H9 (cell line): ENCODE data around the gene CCDC80. TPM values are rescaled to one million over a fixed set of nuclear protein-coding genes. Genes with fewer than 3 reads are reported as not detected.

Experiments used
- DNase-seq: peaks from one replicate; pipeline ENCODE4 v3.0.0-alpha.2; 2017
- H2AFZ ChIP-seq: one replicate; pipeline ENCODE4 v1.6.1; 2013; ENCODE audit warnings: mild to moderate bottlenecking, low read length, control low read depth, moderate library complexity
- H2AK5ac ChIP-seq: 2 replicates; pipeline ENCODE4 v1.6.1; 2013; ENCODE audit warnings: low read length, control low read depth, mixed read lengths; ENCODE audit not compliant: insufficient read length
- H2BK120ac ChIP-seq: one replicate; pipeline ENCODE4 v1.6.1; 2013; ENCODE audit warnings: low read depth, mild to moderate bottlenecking, low read length, control low read depth, inconsistent platforms; ENCODE audit not compliant: poor library complexity, severe bottlenecking
- H2BK12ac ChIP-seq: 2 replicates; pipeline ENCODE4 v1.6.1; 2013; ENCODE audit warnings: low read length, control low read depth, mixed read lengths, low read depth; ENCODE audit not compliant: insufficient read length
- H2BK15ac ChIP-seq: 2 replicates; pipeline ENCODE4 v1.6.1; 2013; ENCODE audit warnings: low read depth, low read length, control low read depth
- H2BK20ac ChIP-seq: one replicate; pipeline ENCODE4 v1.6.1; 2013; ENCODE audit warnings: low read depth, mild to moderate bottlenecking, low read length, control low read depth, inconsistent platforms; ENCODE audit not compliant: poor library complexity, severe bottlenecking
- H2BK5ac ChIP-seq: 2 replicates; pipeline ENCODE4 v1.6.1; 2013; ENCODE audit warnings: low read length, control low read depth, mixed read lengths; ENCODE audit not compliant: insufficient read length
- H3K14ac ChIP-seq: 2 replicates; pipeline ENCODE4 v1.6.1; 2013; ENCODE audit warnings: low read length, control low read depth; ENCODE audit not compliant: insufficient read depth
- H3K18ac ChIP-seq: 2 replicates; pipeline ENCODE4 v1.6.1; 2013; ENCODE audit warnings: low read depth, mild to moderate bottlenecking, mixed read lengths, low read length, control low read depth; ENCODE audit not compliant: insufficient read length
- H3K23ac ChIP-seq: 2 replicates; pipeline ENCODE4 v1.6.1; 2013; ENCODE audit warnings: low read length, control low read depth, mixed read lengths, low read depth; ENCODE audit not compliant: insufficient read length
- H3K23me2 ChIP-seq: 2 replicates; pipeline ENCODE4 v1.6.1; 2013; ENCODE audit warnings: low read depth, mild to moderate bottlenecking, mixed read lengths, low read length, control low read depth; ENCODE audit not compliant: insufficient read length, poor library complexity, severe bottlenecking
- H3K27ac ChIP-seq: 2 replicates; pipeline ENCODE4 v1.5.1; 2013; ENCODE audit warnings: low read length, control low read depth, mixed read lengths, low read depth; ENCODE audit not compliant: insufficient read length
- H3K27me3 ChIP-seq: 2 replicates; pipeline ENCODE4 v1.6.1; 2013; ENCODE audit warnings: low read length, control low read depth, inconsistent platforms; ENCODE audit not compliant: insufficient read depth
- H3K4ac ChIP-seq: 2 replicates; pipeline ENCODE4 v1.6.1; 2013; ENCODE audit warnings: low read depth, mild to moderate bottlenecking, control low read depth, inconsistent platforms, low read length, moderate library complexity
- H3K4me1 ChIP-seq: 2 replicates; pipeline ENCODE4 v1.6.1; 2013; ENCODE audit warnings: low read length, control low read depth, inconsistent platforms; ENCODE audit not compliant: insufficient read depth
- H3K4me2 ChIP-seq: 2 replicates; pipeline ENCODE4 v1.6.1; 2013; ENCODE audit warnings: low read length, control low read depth, mixed read lengths; ENCODE audit not compliant: insufficient read length, insufficient read depth
- H3K56ac ChIP-seq: 2 replicates; pipeline ENCODE4 v1.6.1; 2013; ENCODE audit warnings: low read depth, mild to moderate bottlenecking, mixed read lengths, low read length, control low read depth; ENCODE audit not compliant: insufficient read length
- H3K79me1 ChIP-seq: 2 replicates; pipeline ENCODE4 v1.6.1; 2013; ENCODE audit warnings: low read depth, mild to moderate bottlenecking, moderate library complexity, low read length, control low read depth, inconsistent platforms; ENCODE audit not compliant: insufficient read depth, poor library complexity, severe bottlenecking
- H3K79me2 ChIP-seq: 2 replicates; pipeline ENCODE4 v1.6.1; 2013; ENCODE audit warnings: low read length, control low read depth, inconsistent platforms; ENCODE audit not compliant: insufficient read depth
- H3K9ac ChIP-seq: 2 replicates; pipeline ENCODE4 v1.6.1; 2013; ENCODE audit warnings: low read length, control low read depth, mixed read lengths; ENCODE audit not compliant: insufficient read length; ENCODE audit errors: extremely low read depth
- H3K9me3 ChIP-seq: one replicate; pipeline ENCODE4 v1.6.1; 2013; ENCODE audit warnings: low read depth, low read length, inconsistent platforms; ENCODE audit not compliant: control insufficient read depth
- H3T11ph ChIP-seq: one replicate; pipeline ENCODE4 v1.6.1; 2013; ENCODE audit warnings: mild to moderate bottlenecking, low read length, control low read depth, inconsistent platforms
- H4K20me1 ChIP-seq: one replicate; pipeline ENCODE4 v1.6.1; 2013; ENCODE audit not compliant: control insufficient read depth, insufficient read length, insufficient read depth
- H4K5ac ChIP-seq: 2 replicates; pipeline ENCODE4 v1.6.1; 2013; ENCODE audit warnings: low read depth, mild to moderate bottlenecking, mixed read lengths, low read length, control low read depth; ENCODE audit not compliant: insufficient read length
- H4K8ac ChIP-seq: replicated peaks from 2 replicates; pipeline ENCODE4 v1.6.1; 2013; ENCODE audit warnings: low read length, control low read depth, mixed read lengths, low read depth; ENCODE audit not compliant: insufficient read length
- H4K91ac ChIP-seq: 2 replicates; pipeline ENCODE4 v1.6.1; 2013; ENCODE audit warnings: low read depth, mild to moderate bottlenecking, moderate library complexity, mixed read lengths, low read length, control low read depth; ENCODE audit not compliant: insufficient read length
- H3K27ac Mint-ChIP-seq, 3 experiments: 2 replicates in 2 of 3; 3 replicates in 1 of 3; pipeline ENCODE4 v1.8.0; 2020 to 2021; ENCODE audit warnings: mixed read lengths in 3 of 3, mild to moderate bottlenecking in 1 of 3, moderate library complexity in 1 of 3
- H3K27me3 Mint-ChIP-seq: 2 replicates; pipeline ENCODE4 v1.8.0; 2021; ENCODE audit warnings: low read depth, mild to moderate bottlenecking, moderate library complexity, mixed read lengths
- H3K36me3 Mint-ChIP-seq, 3 experiments: 2 replicates in 2 of 3; 3 replicates in 1 of 3; pipeline ENCODE4 v1.8.0; 2020 to 2021; ENCODE audit warnings: low read depth in 3 of 3, mixed read lengths in 3 of 3; ENCODE audit not compliant: insufficient read depth in 1 of 3
- H3K4me1 Mint-ChIP-seq, 2 experiments: 2 replicates each; pipeline ENCODE4 v1.8.0; 2020; ENCODE audit warnings: mixed read lengths in 2 of 2
- H3K4me3 Mint-ChIP-seq, 2 experiments: 2 replicates in 1 of 2; 3 replicates in 1 of 2; pipeline ENCODE4 v1.8.0; 2020 to 2021; ENCODE audit warnings: mild to moderate bottlenecking in 2 of 2, mixed read lengths in 2 of 2, moderate library complexity in 1 of 2
- H3K9me3 Mint-ChIP-seq, 2 experiments: 2 replicates in 1 of 2; 3 replicates in 1 of 2; pipeline ENCODE4 v1.8.0; 2020; ENCODE audit warnings: mild to moderate bottlenecking in 2 of 2, mixed read lengths in 2 of 2, moderate library complexity in 1 of 2
- CTCF ChIP-seq: fragments of 200-600 bp; sonication (generic); conservative IDR thresholded peaks from 3 replicates; pipeline ENCODE4 v1.8.0; 2021; ENCODE audit warnings: antibody characterized with exemption, mild to moderate bottlenecking
- WGBS: extraction: QIAGEN DNeasy Blood & Tissue Kit; methylation state at CpG from one replicate; pipeline ENCODE4 v1.1.7; 2013; ENCODE audit warnings: missing lambda C conversion rate, low lambda C conversion rate, mixed read lengths; ENCODE audit not compliant: insufficient read length; ENCODE audit errors: extremely low coverage; 5-methylcytosine and 5-hydroxymethylcytosine counted together
- total RNA-seq: library from RNA; stranded (reverse); gene quantifications from 2 replicates; pipeline ENCODE4 v1.2.1, GENCODE V29; 2021

The CCDC80 gene
- total RNA-seq, 1 experiment from 2014 or later, result 5.4 TPM

- no peak overlapping the region for H3K14ac ChIP-seq
- H3T11ph ChIP-seq, result no peak overlapping the region
- Mint-ChIP-seq H3K4me3 (no peak overlapping the region), H3K36me3 (peaks cover 0 to 24% (median 22%) of the 10 kb centered on the region in 3 experiments; a peak in 5 of 7 replicates), H3K27ac (no peak overlapping the region; a peak in 1 of 7 replicates), H3K27me3 (no peaks in the 10 kb centered on the region), H3K4me1 (peaks cover 3 to 24% of the 10 kb centered on the region in 2 experiments; a peak in 3 of 4 replicates), H3K9me3 (no peaks in the 10 kb centered on the region)
- DNase-seq, result no peak
- no peak overlapping the region for H2AK5ac ChIP-seq
- no peak overlapping the region for H3K4ac ChIP-seq
- no peak overlapping the region for H3K4me2 ChIP-seq
- H3K27me3 ChIP-seq, result no peaks in the 10 kb centered on the region
- no peak overlapping the region for H2BK15ac ChIP-seq
- no peak overlapping the region for H4K91ac ChIP-seq
- no peaks in the 10 kb centered on the region for H3K79me2 ChIP-seq
- H3K56ac ChIP-seq, result no peak overlapping the region
- no peak overlapping the region for H2BK20ac ChIP-seq
- no peak overlapping the region for H2BK120ac ChIP-seq
- no peaks in the 10 kb centered on the region for H4K20me1 ChIP-seq
- H3K18ac ChIP-seq, result no peak overlapping the region
- H2BK5ac ChIP-seq, result no peak overlapping the region
- H4K5ac ChIP-seq, result no peak overlapping the region
- no peak for TF ChIP-seq CTCF
- no peak overlapping the region for H3K9ac ChIP-seq
- H3K9me3 ChIP-seq, result no peaks in the 10 kb centered on the region
- H4K8ac ChIP-seq, result no peak overlapping the region
- no CpG with 5 or more reads among the region's 3 CpGs for WGBS
- H3K4me1 ChIP-seq, result no peaks in the 10 kb centered on the region
- no peak overlapping the region for H3K27ac ChIP-seq
- no peak overlapping the region for H2AFZ ChIP-seq
- no peak overlapping the region for H2BK12ac ChIP-seq
- no peaks in the 10 kb centered on the region for H3K79me1 ChIP-seq
- H3K23me2 ChIP-seq, result no peaks in the 10 kb centered on the region
- no peak overlapping the region for H3K23ac ChIP-seq
These were observed 61.7 kb downstream of the CCDC80 start for GRCh38 chr3:112579232-112579631.
